Left lobe of liver (tissue), 2 donors: ENCODE results near the gene SFRP4. TPM values are rescaled to one million over a fixed set of nuclear protein-coding genes. Genes with fewer than 3 reads are reported as not detected.
"Not testable (repeated sequence)": the region's sequence is repeated elsewhere in the genome, so short reads cannot be mapped to it uniquely, and the experiment has no call there.

ENCODE experiments used
- ATAC-seq: fragments of 200-7000 bp; cut with Tn5 transposase; one replicate; pipeline ENCODE4 v1.9.1; 2020; ENCODE audit warnings: mild to moderate bottlenecking, moderate library complexity
- DNase-seq: peaks from one replicate; pipeline ENCODE4 v3.0.0-alpha.2; 2020; ENCODE audit warnings: low spot score
- total RNA-seq: library from RNA; stranded (reverse); gene quantifications from one replicate; pipeline ENCODE4 v1.2.1, GENCODE V29; 2021
- donor health status: DM: no; HTN: no; CAD: no; lungs with moderate emphysema.
- donor health status: DM: no; HTN: yes; CAD: no.

The SFRP4 gene
- 0.05 TPM for total RNA-seq

- ATAC-seq: peak; percentile 61
- peak; percentile 47 for DNase-seq
These were observed at the start of gene SFRP4 for GRCh38 chr7:37916673-37917660. Gene SFRP4, minus strand, starts transcription at chr7:37916817. Its CDS starts 280 bp downstream, at chr7:37916537.

- ATAC-seq: no peak
These were observed 47.6 kb upstream of the SFRP4 start for GRCh38 chr7:37964196-37964595.

GRCh38 chr7:37961251-37961650 is 44.6 kb upstream of the SFRP4 start:
- DNase-seq (no peak), ATAC-seq (no peak)

More at GRCh38 chr7:37964196-37964595, 47.6 kb upstream of the SFRP4 start:
- DNase-seq: no peak

- no peak for ATAC-seq
- no peak for DNase-seq
These were observed 43.9 kb upstream of the SFRP4 start for GRCh38 chr7:37960483-37960882.

GRCh38 chr7:37957221-37957970 is 40.8 kb upstream of the SFRP4 start:
- ATAC-seq (no peak), DNase-seq (no peak)

GRCh38 chr7:37956791-37957190 is 40.2 kb upstream of the SFRP4 start:
- no peak for DNase-seq
- no peak for ATAC-seq

GRCh38 chr7:37954217-37954616 is 37.6 kb upstream of the SFRP4 start:
- DNase-seq, ATAC-seq: not testable (repeated sequence)

DNA sequence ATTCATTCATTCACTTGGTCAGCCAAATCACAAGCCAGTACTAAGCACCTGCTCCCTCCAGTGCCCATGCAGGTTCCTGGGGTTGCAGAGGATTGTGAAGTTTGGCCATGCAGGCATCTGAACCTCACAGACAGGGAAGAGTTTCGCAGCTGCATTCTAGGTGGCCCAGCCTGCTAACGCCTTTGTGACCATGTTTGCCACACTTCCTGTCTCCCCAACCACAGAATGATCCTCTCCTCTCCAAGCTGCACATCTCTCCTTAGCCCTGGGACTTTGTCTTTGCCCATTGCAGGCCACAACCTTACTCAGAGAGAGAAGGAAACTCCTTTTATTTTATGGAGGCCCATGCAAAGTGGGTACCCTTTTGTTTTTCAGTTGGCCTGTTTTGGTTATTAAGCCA is 35.6 kb upstream of the SFRP4 start:
- no peak for DNase-seq
- no peak for ATAC-seq

DNA sequence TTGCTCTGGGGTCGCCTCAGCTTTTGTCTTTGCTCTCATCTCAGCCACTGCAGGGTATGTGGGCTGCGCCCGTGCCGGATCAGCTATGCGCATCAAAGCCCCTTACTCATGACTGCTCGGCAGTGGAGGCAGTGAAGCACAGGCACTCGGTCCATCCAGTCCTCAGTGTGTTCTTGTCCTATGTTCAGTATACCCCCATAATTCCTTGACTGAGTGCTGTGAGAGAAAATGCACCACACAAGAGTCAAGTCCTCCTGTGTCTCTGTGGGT is 31.3 kb upstream of the SFRP4 start:
- no peak for DNase-seq
- ATAC-seq: no peak

GRCh38 chr7:37947138-37947940 is 30.7 kb upstream of the SFRP4 start:
- DNase-seq (no peak), ATAC-seq (no peak)

DNA sequence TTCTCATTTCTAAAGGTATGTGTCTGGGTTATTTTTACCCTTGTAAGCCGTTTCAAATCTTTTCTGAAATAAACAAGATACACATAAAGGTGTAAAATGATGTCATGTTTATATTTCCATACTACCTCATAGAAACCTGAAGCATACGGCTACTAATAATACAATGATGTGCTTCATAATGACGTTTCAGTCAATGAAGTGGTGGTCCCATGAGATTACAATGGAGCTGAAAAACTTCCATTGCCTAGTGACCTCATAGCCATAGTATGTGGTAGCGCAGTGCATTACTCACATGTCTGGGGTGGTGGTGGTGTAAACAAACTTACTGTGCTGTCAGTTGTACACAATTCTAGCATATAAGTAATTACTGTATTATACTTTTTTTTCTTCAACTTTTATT is 28.7 kb upstream of the SFRP4 start:
- no peak for ATAC-seq
- no peak for DNase-seq

DNA sequence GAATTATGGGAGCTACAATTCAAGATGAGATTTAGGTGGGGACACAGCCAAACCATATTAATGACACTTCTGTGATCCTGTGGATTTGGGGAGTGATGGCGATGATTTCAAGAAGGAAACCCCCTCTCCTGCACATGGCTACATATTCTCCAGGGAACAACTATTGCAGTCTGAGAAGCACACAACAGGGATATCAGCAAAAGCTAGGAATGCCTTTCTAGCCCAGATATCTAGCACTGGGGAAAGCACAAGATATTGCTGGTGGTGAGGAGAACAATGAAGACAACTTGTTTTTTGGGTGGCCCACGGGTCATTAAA is 28.1 kb upstream of the SFRP4 start:
- no peak for ATAC-seq
- no peak for DNase-seq

GRCh38 chr7:37943905-37944736 is 27.5 kb upstream of the SFRP4 start:
- ATAC-seq (no peak), DNase-seq (no peak)

DNA sequence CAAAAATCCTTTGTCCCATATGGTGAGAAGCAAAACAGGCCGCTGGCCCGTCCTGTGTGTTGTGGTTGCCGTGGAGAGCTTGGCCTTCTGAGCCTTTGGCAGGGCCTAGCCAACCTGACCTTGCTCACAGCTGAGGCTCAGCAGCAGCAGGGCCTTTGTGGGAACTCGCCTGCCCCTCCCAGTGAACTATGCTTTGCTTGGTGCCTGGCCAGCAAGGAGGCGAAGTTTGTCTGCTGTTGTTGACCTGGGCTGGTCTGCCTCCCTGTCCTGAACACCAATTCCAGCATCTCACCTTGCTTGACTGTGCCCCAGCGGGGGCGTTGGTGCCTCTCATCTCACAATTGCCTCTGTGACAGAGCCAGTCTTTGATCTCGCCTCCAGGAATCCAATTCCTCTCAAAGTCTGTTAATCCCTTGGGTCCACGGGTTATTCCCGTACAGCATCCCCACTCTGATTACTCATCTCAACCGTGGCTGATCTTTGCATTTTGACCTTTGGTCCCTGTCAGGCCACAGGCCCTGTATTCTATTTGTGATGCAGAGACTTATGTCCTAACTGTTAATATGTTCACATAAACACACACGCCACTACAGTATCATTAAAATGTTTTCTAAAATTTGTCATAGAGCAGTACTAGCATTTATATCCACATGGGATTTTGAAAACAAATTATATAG is 26.5 kb upstream of the SFRP4 start:
- DNase-seq (peak; percentile 83), ATAC-seq (peak; percentile 97)

DNA sequence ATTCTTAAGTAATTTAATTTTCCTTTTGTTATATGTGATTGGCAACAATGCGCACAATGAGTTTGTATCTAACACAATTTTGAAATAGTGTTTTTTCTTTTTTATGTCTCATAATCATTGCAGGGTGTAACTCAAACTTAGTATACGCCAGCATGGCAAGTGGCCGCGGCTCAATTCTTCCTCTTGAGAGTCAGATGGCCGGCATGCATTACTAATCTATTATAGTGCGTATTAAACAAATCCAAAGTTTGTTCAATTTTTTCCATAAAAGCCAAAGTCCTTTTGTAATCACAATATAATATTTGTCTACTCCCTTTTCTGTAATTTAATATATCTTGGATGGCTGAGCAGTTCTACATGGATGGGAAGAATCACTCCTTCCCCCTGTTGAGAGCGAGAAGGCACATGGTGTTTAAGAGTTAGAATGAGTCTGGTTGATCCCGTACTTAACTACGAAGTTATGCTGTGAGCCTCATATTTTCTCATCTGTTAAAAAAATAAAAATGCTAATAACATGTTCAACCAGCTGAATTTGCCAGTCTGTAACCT is 16.5 kb upstream of the SFRP4 start:
- DNase-seq (no peak), ATAC-seq (no peak)

- no peak for ATAC-seq
- no peak for DNase-seq
These were observed 15.9 kb upstream of the SFRP4 start for GRCh38 chr7:37932543-37932942.

GRCh38 chr7:37930226-37930948 is 13.8 kb upstream of the SFRP4 start:
- ATAC-seq: no peak
- DNase-seq: no peak

- ATAC-seq: no peak
- no peak for DNase-seq
These were observed 12.3 kb upstream of the SFRP4 start for GRCh38 chr7:37928878-37929277.
